ENCODE data around the gene EML3.

GRCh38 chr11:62648967-62649364 is 36.4 kb upstream of the EML3 start:
- TF ChIP-seq POLR2A (IDR thresholded peaks at IDR 0.05; ENCODE audit: low read length), result no peak
- TF ChIP-seq MYC (IDR thresholded peaks at IDR 0.05; ENCODE audit: borderline replicate concordance, low read length), result no peak
- TF ChIP-seq EP300 (IDR thresholded peaks at IDR 0.05), result no peak
- TF ChIP-seq BCL3 (IDR thresholded peaks at IDR 0.05), result no peak
- TF ChIP-seq CEBPB (IDR thresholded peaks at IDR 0.05), result no peak
- no peak for TF ChIP-seq POLR2AphosphoS2 (conservative IDR thresholded peaks at IDR 0.05; ENCODE audit: low read length)

Data from A549 (cell line).